HepG2 (cell line): ENCODE data around the gene VIT. TPM values are rescaled to one million over a fixed set of nuclear protein-coding genes. Genes with fewer than 3 reads are reported as not detected.

Source experiments
- ATAC-seq: fragments of 200-7000 bp; cut with Tn5 transposase; 3 replicates; pipeline ENCODE4 v1.9.1; 2020; ENCODE audit warnings: mild to moderate bottlenecking, moderate library complexity
- BruUV-seq: library from RNA; stranded (reverse); fragments of 400-500 nt; replicated peaks from 2 replicates; lab custom pipeline; 2021; lab: Mats Ljungman, UMichigan
- CTCF ChIA-PET: fragments of 300-600 bp; formaldehyde crosslinking; extraction: SDS; loops from one replicate; lab custom pipeline; 2021; ENCODE audit warnings: low total read pairs, inconsistent platforms, low intra/inter-chr PET ratio; lab: Yijun Ruan, JAX
- POLR2A ChIA-PET: fragments of 350-600 bp; sonication (Branson Sonifier 250); formaldehyde crosslinking; loops from one replicate; lab custom pipeline; 2020; ENCODE audit warnings: antibody characterized with exemption, inconsistent platforms; lab: Yijun Ruan, JAX
- DNase-seq: peaks from one replicate; pipeline ENCODE4 v3.0.0-alpha.2; 2015; ENCODE audit warnings: low spot score
- FAIRE-seq: peaks from 3 replicates; lab custom pipeline; 2011; peaks lifted over from hg19 to GRCh38; lab: Jason Lieb, UNC
- H2AFZ ChIP-seq: one replicate; pipeline ENCODE4 v1.6.1; 2011; ENCODE audit warnings: low read length, inconsistent platforms
- H3K27ac ChIP-seq: fragments of 300-600 bp; 3 replicates; pipeline ENCODE4 v1.8.0; 2011; ENCODE audit warnings: mixed run types, mild to moderate bottlenecking, mixed read lengths, low read length, inconsistent platforms; ENCODE audit not compliant: insufficient read depth; ENCODE audit errors: extremely low read length
- H3K27me3 ChIP-seq, 2 experiments: fragments of 200-600 bp in 1 of 2; 2 replicates in 1 of 2; 3 replicates in 1 of 2; pipeline versions ENCODE4 v1.6.0 to v1.8.0; 2011; ENCODE audit warnings: low read length in 2 of 2, mild to moderate bottlenecking in 2 of 2, moderate library complexity in 2 of 2, inconsistent platforms in 1 of 2; ENCODE audit not compliant: insufficient read depth in 2 of 2, control insufficient read depth in 1 of 2
- H3K36me3 ChIP-seq, 2 experiments: fragments of 200-600 bp in 1 of 2; replicated peaks in 1 of 2; 2 replicates in 1 of 2; 3 replicates in 1 of 2; pipeline versions ENCODE4 v1.5.1 to v1.8.0; 2011; ENCODE audit warnings: low read length in 2 of 2, inconsistent platforms in 1 of 2; ENCODE audit not compliant: insufficient read depth in 2 of 2, control insufficient read depth in 1 of 2
- H3K4me1 ChIP-seq: 2 replicates; pipeline ENCODE4 v1.5.1; 2012; ENCODE audit warnings: low read length, inconsistent platforms; ENCODE audit not compliant: insufficient read depth
- H3K4me2 ChIP-seq: 2 replicates; pipeline ENCODE4 v1.6.0; 2011; ENCODE audit warnings: low read depth, low read length, inconsistent platforms
- H3K4me3 ChIP-seq, 3 experiments: fragments of 200-600 bp in 1 of 3; sonication (generic), shearing (Covaris generic) in 1 of 3; replicated peaks in 1 of 3; 2 replicates each; pipeline ENCODE4 v1.5.1; 2011 to 2016; ENCODE audit warnings: low read length in 3 of 3, inconsistent platforms in 2 of 3, low read depth in 2 of 3, mild to moderate bottlenecking in 2 of 3, control low read depth in 1 of 3, mixed read lengths in 1 of 3; ENCODE audit not compliant: insufficient read depth in 1 of 3
- H3K79me2 ChIP-seq: one replicate; pipeline ENCODE4 v1.6.1; 2011; ENCODE audit warnings: low read length, inconsistent platforms; ENCODE audit not compliant: insufficient read depth
- H3K9ac ChIP-seq: 2 replicates; pipeline ENCODE4 v1.6.0; 2011; ENCODE audit warnings: mild to moderate bottlenecking, low read depth, low read length, inconsistent platforms; ENCODE audit not compliant: insufficient read depth
- H3K9me3 ChIP-seq: 2 replicates; pipeline ENCODE4 v1.5.1; 2012; ENCODE audit warnings: mild to moderate bottlenecking, low read length
- H4K20me1 ChIP-seq: 2 replicates; pipeline ENCODE4 v1.6.0; 2011; ENCODE audit warnings: inconsistent platforms, mild to moderate bottlenecking, low read length, moderate library complexity; ENCODE audit not compliant: insufficient read depth
- GLI4 ChIP-seq: sonication (generic); formaldehyde crosslinking; IDR thresholded peaks from 2 replicates; pipeline ENCODE4 v1.5.1; 2020; ENCODE audit warnings: missing genetic modification reagents, mild to moderate bottlenecking, moderate library complexity, borderline replicate concordance
- MYC ChIP-seq: sonication (generic); formaldehyde crosslinking; IDR thresholded peaks from 2 replicates; pipeline ENCODE4 v1.9.0; 2021; ENCODE audit warnings: missing genetic modification reagents, borderline replicate concordance
- RBM39 ChIP-seq: fragments of 200-400 bp; formaldehyde crosslinking; IDR thresholded peaks from one replicate; pipeline ENCODE4 v1.6.1; 2018; ENCODE audit warnings: antibody characterized with exemption, mild to moderate bottlenecking, low read depth, low read length; ENCODE audit not compliant: poor library complexity, severe bottlenecking
- REL ChIP-seq: sonication (generic); formaldehyde crosslinking; conservative IDR thresholded peaks from 2 replicates; pipeline ENCODE4 v1.8.0; 2022; ENCODE audit warnings: mild to moderate bottlenecking, missing genetic modification reagents, moderate library complexity
- ZNF235 ChIP-seq: sonication (generic); formaldehyde crosslinking; IDR thresholded peaks from 2 replicates; pipeline ENCODE4 v1.8.1; 2023; ENCODE audit warnings: mild to moderate bottlenecking, missing genetic modification reagents, borderline replicate concordance
- ZNF331 ChIP-seq: sonication (generic); formaldehyde crosslinking; IDR thresholded peaks from 2 replicates; pipeline ENCODE4 v1.4.0; 2020; ENCODE audit warnings: missing genetic modification reagents
- ZNF720 ChIP-seq: sonication (generic); formaldehyde crosslinking; IDR thresholded peaks from 2 replicates; pipeline ENCODE4 v1.4.0; 2020; ENCODE audit warnings: missing genetic modification reagents
- WGBS: methylation state at CpG from one replicate; pipeline ENCODE4 v1.1.6; 2017; ENCODE audit warnings: low lambda C conversion rate; 5-methylcytosine and 5-hydroxymethylcytosine counted together
- in situ Hi-C: cut with HindIII; loops from 2 replicates; pipeline ENCODE4 v1.10.0; 2017; ENCODE audit warnings: low pct_unique_long_range_greater_than_20kb; ENCODE audit not compliant: extremely low pct_ligation_motif_present
- intact Hi-C: fragments of 100-400 bp; cut with micrococcal nuclease; formaldehyde crosslinking; loops from one replicate; pipeline ENCODE4 v1.10.0; 2022; ENCODE audit not compliant: unreplicated experiment
- polyA plus RNA-seq, 8 experiments: library from polyadenylated mRNA; depleted of rRNA in 3 of 8; stranded (reverse) in 7 of 8; unstranded in 1 of 8; fragments of >200 nt; fragmentation: Illumina TruSeq in 4 of 8; extraction: Trizol in 4 of 8; gene quantifications; 2 replicates each; pipeline versions ENCODE4 v1.2.1 to v1.2.3, GENCODE V29; 2011 to 2016; ENCODE audit warnings: low read depth in 4 of 8, missing spikeins in 1 of 8, mixed read lengths in 1 of 8; ENCODE audit not compliant: insufficient read depth in 1 of 8
- total RNA-seq, 5 experiments: library from RNA; depleted of rRNA; stranded (reverse); fragments of >200 nt; fragmentation: Illumina TruSeq; extraction: Trizol; gene quantifications; 2 replicates each; pipeline ENCODE4 v1.2.3, GENCODE V29; 2016; ENCODE audit warnings: low read depth in 1 of 5
- TF ChIP-seq, protein P1 (sequence below): IDR thresholded peaks from 2 replicates; pipeline ENCODE4 v1.6.1; 2016; ENCODE audit warnings: control low read depth
- TF ChIP-seq, protein P2 (sequence below): sonication (generic); formaldehyde crosslinking; IDR thresholded peaks from 2 replicates; pipeline ENCODE4 v1.5.0; 2020; ENCODE audit warnings: mild to moderate bottlenecking, missing genetic modification reagents, moderate library complexity

Gene VIT
- total and polyA plus RNA-seq, 2 of the 13 experiments (the other 11 are each of a cell fraction or from before 2014, with no cell fraction given) = not detected

- TF ChIP-seq REL (CRISPR knock-in tag) = no peak
- TF ChIP-seq RBM39 = no peak
- no peak for TF ChIP-seq ZNF331 (CRISPR knock-in tag)
- no peak for TF ChIP-seq ZNF235 (CRISPR knock-in tag)
- TF ChIP-seq GLI4 (CRISPR knock-in tag) = no peak
- TF ChIP-seq MYC (CRISPR knock-in tag) = no peak
Observed at GRCh38 chr2:36659872-36660312, 36.6 kb upstream of the VIT start (continued).

DNA sequence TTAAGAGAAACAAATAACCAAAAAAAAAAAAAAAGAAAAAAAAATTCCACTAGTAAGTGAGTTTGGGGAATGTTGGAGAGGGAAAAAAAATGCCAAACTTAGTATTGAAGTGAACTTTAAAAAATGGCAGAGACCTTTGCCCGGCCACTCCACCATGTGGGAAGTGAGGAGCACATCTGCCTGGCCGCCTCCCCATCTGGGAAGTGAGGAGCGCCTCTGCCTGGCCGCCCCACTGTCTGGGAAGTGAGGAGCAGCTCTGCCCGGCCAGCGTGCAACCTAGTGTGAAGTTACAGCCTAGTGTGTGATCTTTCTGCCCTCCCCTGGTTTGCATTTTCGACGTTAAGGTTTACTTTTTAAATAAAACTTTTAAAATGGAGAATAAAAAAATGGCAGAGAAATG, 33.9 kb upstream of the VIT start:
- no peak overlapping the region for H3K27ac ChIP-seq
- H3K9ac ChIP-seq = no peak overlapping the region
- no peak overlapping the region for H3K4me2 ChIP-seq
- H3K4me1 ChIP-seq = peaks cover 54% of the 10 kb centered on the region
- H3K79me2 ChIP-seq = no peaks in the 10 kb centered on the region
- no peaks in the 10 kb centered on the region for H3K36me3 ChIP-seq
- ChIA-PET POLR2A (no interaction called here), CTCF (no interaction called here)
- in situ Hi-C loops (loop anchor here (5.0 to 10.0 kb wide), 3 partner anchors 65 to 310 kb away; partner anchors contain the start of gene FEZ2), intact Hi-C loops (loop anchor here (5.0 kb wide), 3 partner anchors 115 to 205 kb away; no protein-coding TSS in a partner anchor)
- DNase-seq = no peak
- 77% methylated on average over 8 of the region's 8 CpGs for WGBS
- BruUV-seq = no TSS peak
- no peaks in the 10 kb centered on the region for H3K9me3 ChIP-seq
- no peaks in the 10 kb centered on the region for H3K27me3 ChIP-seq
- FAIRE-seq = no peak
- no peak overlapping the region for H2AFZ ChIP-seq
- no peak overlapping the region for H3K4me3 ChIP-seq
- TF ChIP-seq ZNF720 (CRISPR knock-in tag) = no peak
- TF ChIP-seq, protein P1, sequence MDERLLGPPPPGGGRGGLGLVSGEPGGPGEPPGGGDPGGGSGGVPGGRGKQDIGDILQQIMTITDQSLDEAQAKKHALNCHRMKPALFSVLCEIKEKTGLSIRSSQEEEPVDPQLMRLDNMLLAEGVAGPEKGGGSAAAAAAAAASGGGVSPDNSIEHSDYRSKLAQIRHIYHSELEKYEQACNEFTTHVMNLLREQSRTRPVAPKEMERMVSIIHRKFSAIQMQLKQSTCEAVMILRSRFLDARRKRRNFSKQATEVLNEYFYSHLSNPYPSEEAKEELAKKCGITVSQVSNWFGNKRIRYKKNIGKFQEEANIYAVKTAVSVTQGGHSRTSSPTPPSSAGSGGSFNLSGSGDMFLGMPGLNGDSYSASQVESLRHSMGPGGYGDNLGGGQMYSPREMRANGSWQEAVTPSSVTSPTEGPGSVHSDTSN (CRISPR knock-in tag) = no peak
- TF ChIP-seq, protein P2, sequence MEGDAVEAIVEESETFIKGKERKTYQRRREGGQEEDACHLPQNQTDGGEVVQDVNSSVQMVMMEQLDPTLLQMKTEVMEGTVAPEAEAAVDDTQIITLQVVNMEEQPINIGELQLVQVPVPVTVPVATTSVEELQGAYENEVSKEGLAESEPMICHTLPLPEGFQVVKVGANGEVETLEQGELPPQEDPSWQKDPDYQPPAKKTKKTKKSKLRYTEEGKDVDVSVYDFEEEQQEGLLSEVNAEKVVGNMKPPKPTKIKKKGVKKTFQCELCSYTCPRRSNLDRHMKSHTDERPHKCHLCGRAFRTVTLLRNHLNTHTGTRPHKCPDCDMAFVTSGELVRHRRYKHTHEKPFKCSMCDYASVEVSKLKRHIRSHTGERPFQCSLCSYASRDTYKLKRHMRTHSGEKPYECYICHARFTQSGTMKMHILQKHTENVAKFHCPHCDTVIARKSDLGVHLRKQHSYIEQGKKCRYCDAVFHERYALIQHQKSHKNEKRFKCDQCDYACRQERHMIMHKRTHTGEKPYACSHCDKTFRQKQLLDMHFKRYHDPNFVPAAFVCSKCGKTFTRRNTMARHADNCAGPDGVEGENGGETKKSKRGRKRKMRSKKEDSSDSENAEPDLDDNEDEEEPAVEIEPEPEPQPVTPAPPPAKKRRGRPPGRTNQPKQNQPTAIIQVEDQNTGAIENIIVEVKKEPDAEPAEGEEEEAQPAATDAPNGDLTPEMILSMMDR (CRISPR knock-in tag) = peak; percentile 23
- no peaks in the 10 kb centered on the region for H4K20me1 ChIP-seq
- no peak for ATAC-seq
